Measurements from ENCODE around the gene HDGFL2. TPM values are rescaled to one million over a fixed set of nuclear protein-coding genes. Genes with fewer than 3 reads are reported as not detected.

HDGFL2 gene
- total and polyA plus RNA-seq, 5 donors from 2014 or later, result 11.5 to 32.7 (median 12.2) TPM

DNA sequence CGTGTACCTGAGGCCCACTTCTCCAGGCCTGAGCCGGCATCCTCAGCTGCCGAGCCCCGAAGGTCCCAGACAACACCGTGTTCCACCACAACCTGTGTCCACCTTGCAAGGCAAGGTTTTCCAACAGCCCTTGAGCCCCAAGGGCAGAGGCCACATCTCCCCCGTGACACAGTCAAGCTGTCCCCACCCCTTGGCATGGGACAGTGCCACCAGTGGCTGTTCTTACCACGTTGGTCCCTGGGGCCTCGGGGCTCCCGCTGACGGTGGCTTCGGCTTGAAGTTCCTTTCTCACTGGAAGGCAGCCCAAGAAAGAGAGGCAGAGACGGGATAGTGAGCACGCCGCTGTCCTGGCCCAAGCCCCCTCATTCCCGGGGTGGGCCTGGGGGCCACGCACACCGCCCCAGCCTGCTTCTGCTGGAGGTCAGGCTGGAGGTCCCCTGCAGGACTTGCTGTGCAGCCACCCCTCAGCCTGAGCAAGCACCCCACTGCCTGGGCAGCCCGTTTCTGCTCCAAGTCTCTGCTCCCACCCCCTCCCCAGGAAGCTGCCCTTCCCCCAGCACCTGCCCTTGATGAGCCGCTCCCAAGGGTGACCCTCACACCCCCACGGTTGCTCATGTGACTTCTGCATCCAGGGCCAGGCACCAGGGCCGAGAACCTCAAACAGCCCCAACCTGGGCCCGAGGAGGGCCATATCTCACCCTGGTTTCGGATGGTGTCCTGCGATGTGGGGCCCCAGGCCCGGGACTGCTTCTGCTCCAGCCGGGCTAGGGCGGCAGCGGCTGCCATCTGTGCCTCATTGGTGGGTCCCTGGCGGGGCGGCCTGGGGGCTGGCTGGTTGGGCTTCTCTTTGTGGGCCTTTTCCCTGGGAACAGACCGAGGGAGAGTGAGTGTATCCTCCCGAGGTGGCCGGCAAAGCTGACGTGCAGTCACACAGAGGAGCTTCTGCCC, 18.6 kb upstream of the HDGFL2 start:
- H3K4me1 ChIP-seq (ENCODE audit: control insufficient read depth, insufficient read depth, low read length, poor library complexity, severe bottlenecking), result peaks cover 21% of the 10 kb centered on the region
- ATAC-seq (ENCODE audit: low read depth in 2 of 2) (no peak), DNase-seq (no peak)
- H3K9me3 ChIP-seq (ENCODE audit: control insufficient read depth in 2 of 2, low read length in 2 of 2), result no peaks in the 10 kb centered on the region
- H3K27me3 Mint-ChIP-seq, result no peaks in the 10 kb centered on the region
- H3K4me1 Mint-ChIP-seq, result peaks cover 3 to 22% (median 10%) of the 10 kb centered on the region in 4 donors
- peaks cover 39% of the 10 kb centered on the region for H3K36me3 ChIP-seq (ENCODE audit: control insufficient read depth, insufficient read depth, low read length)
- H3K4me3 ChIP-seq (ENCODE audit: low read depth, low read length), result no peak overlapping the region
- H3K27ac Mint-ChIP-seq, result no peak overlapping the region
- no peaks in the 10 kb centered on the region for H3K27me3 ChIP-seq (ENCODE audit: control insufficient read depth, insufficient read depth, low read length)
- peaks cover 9% of the 10 kb centered on the region for H3K36me3 Mint-ChIP-seq
- H3K4me3 Mint-ChIP-seq, result no peak overlapping the region
- H3K9me3 Mint-ChIP-seq, result peaks cover 0 to 2% (median 0%) of the 10 kb centered on the region in 7 donors
- no peak overlapping the region for H3K27ac ChIP-seq (ENCODE audit: insufficient read depth, low read length, poor library complexity, severe bottlenecking)

DNA sequence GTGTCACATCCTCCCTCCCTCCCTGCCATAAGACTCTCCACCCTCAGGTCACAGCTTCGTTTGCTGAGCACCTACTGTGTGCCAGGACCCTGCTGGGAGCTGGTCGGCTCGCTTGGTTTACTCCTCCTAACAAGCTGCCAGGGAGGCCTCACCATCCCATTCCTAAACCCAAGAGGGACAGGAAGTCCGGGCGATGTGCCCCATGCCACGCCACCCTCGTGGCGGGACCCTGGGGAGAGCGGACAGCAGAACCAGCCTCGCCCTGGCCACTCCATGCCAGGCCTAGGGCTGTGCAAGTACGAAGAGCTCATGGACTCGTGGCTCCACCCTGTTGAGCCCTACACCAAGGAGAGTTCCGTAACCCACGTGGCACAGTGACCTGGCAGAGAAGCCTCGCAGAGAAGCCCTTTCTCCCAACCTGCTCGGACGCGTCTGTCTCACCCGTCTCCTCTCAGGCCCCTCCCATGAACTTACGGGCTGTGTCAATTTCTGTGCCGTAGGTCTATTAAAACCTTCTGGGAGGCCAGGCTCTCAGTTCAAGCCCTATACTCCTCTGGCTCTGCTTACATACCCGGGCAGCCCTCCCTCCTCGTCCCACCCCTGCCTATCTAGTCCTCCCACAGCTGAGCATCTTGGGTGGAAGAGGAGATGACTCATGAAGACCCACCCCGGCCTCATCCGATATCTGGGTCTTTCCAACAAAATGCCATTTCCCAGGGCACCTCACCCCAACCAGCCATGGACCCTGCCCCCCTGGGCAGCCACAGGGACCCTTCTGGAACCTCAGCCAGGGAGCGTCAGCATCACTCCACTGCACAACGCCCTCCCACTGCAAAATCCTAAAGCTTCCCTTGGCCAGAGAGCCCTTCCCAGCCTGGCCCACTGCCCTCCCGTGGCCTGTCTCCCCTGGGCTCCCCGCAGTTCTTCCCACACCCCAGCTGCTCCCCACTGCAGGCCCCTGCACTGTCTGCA, 17.1 kb upstream of the HDGFL2 start:
- H3K4me1 ChIP-seq (ENCODE audit: control insufficient read depth, insufficient read depth, low read length, poor library complexity, severe bottlenecking), result peaks cover 21% of the 10 kb centered on the region
- Mint-ChIP-seq H3K27ac (peak overlapping the region in 1 of 3 donors; percentile 71), H3K36me3 (peaks cover 4% of the 10 kb centered on the region), H3K4me3 (peak overlapping the region; percentile 41 to 85 (median 51)), H3K4me1 (peaks cover 3 to 22% (median 10%) of the 10 kb centered on the region in 4 donors), H3K9me3 (peaks cover 0 to 2% (median 0%) of the 10 kb centered on the region in 7 donors), H3K27me3 (peaks cover under 1% of the 10 kb centered on the region)
- no peaks in the 10 kb centered on the region for H3K27me3 ChIP-seq (ENCODE audit: control insufficient read depth, insufficient read depth, low read length)
- ATAC-seq (ENCODE audit: low read depth in 2 of 2), result no peak
- no peak overlapping the region for H3K4me3 ChIP-seq (ENCODE audit: low read depth, low read length)
- DNase-seq, result no peak
- peaks cover 26% of the 10 kb centered on the region for H3K36me3 ChIP-seq (ENCODE audit: control insufficient read depth, insufficient read depth, low read length)
- H3K9me3 ChIP-seq (ENCODE audit: control insufficient read depth in 2 of 2, low read length in 2 of 2), result no peaks in the 10 kb centered on the region
- H3K27ac ChIP-seq (ENCODE audit: insufficient read depth, low read length, poor library complexity, severe bottlenecking), result peak overlapping the region; percentile 14

DNA sequence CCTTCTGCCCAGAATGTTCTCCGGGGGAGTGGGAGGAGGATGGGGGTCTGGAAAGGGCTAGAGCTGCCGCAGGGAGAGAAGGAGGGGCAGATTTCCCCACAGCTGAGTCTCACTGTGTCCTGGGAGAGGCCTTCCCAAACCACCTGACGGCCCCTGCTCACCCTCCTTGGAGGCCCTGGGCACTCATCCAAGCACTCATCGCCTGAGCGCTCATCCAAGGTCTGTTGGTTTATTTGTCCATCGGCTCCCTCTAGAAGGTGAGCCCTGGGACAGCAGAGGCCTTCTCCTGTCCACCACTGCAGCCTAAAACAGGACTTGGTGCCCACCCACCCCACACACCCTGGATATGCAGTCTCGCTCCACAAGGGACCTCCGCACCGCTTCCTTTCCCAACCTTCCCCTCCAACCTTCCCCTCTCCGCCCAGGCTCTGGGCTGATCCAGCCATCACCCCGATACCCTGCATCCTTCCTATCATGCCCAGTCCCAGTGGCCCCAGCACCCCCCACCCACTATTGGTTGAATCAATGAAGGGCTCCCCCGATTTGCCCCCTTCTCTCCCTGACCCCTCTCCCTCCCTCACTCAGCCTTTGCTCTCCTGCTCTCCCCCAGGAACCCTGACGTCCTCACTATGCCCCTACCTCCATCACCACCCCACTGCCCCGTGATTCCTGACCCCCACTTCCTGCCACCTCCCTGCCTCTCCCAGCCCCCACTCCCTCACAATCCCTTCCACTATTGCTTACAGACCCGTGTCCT, 16.2 kb upstream of the HDGFL2 start:
- peaks cover 24% of the 10 kb centered on the region for H3K36me3 ChIP-seq (ENCODE audit: control insufficient read depth, insufficient read depth, low read length)
- H3K36me3 Mint-ChIP-seq, result peaks cover 1% of the 10 kb centered on the region
- DNase-seq, result no peak

DNA sequence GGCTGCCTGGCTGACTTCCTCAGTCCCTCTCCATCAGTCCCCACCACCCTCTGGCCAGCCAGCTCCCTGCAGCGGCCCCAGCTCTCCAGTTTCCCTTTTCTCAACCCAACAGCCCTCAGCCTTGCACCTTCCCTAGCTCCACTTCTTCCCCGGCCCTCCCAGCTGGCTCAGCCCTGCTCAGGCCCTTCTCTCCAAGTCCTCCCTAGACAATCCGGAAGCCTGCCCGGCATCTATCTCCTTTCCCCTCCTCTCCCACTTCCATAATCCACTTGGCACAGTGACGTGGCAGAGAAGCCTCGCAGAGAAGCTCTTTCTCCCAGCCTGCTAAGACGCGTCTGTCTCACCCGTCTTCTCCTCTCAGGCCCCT, 15.6 kb upstream of the HDGFL2 start:
- Mint-ChIP-seq H3K4me3 (peak overlapping the region; percentile 88 to 94 (median 91)), H3K9me3 (peaks cover 0 to 2% (median 0%) of the 10 kb centered on the region in 7 donors), H3K27ac (peak overlapping the region; percentile 92 to 95 (median 94)), H3K27me3 (peaks cover 4% of the 10 kb centered on the region), H3K36me3 (no peaks in the 10 kb centered on the region), H3K4me1 (peaks cover 3 to 22% (median 10%) of the 10 kb centered on the region in 4 donors)
- Histone ChIP-seq H3K4me3 (ENCODE audit: low read depth, low read length) (peak overlapping the region; percentile 66), H3K36me3 (ENCODE audit: control insufficient read depth, insufficient read depth, low read length) (peaks cover 20% of the 10 kb centered on the region), H3K9me3 (ENCODE audit: control insufficient read depth in 2 of 2, low read length in 2 of 2) (no peaks in the 10 kb centered on the region), H3K4me1 (ENCODE audit: control insufficient read depth, insufficient read depth, low read length, poor library complexity, severe bottlenecking) (peaks cover 21% of the 10 kb centered on the region), H3K27me3 (ENCODE audit: control insufficient read depth, insufficient read depth, low read length) (no peaks in the 10 kb centered on the region), H3K27ac (ENCODE audit: insufficient read depth, low read length, poor library complexity, severe bottlenecking) (peak overlapping the region; percentile 76)
- no peak for DNase-seq
- ATAC-seq (ENCODE audit: low read depth in 2 of 2), result no peak

More for the DNA sequence above, 16.2 kb upstream of the HDGFL2 start:
- Mint-ChIP-seq H3K27me3 (peaks cover 4% of the 10 kb centered on the region), H3K27ac (peak overlapping the region; percentile 92 to 95 (median 94)), H3K4me1 (peaks cover 3 to 22% (median 10%) of the 10 kb centered on the region in 4 donors), H3K4me3 (peak overlapping the region; percentile 88 to 94 (median 91)), H3K9me3 (peaks cover 0 to 2% (median 0%) of the 10 kb centered on the region in 7 donors)
- no peaks in the 10 kb centered on the region for H3K27me3 ChIP-seq (ENCODE audit: control insufficient read depth, insufficient read depth, low read length)
- H3K27ac ChIP-seq (ENCODE audit: insufficient read depth, low read length, poor library complexity, severe bottlenecking), result peak overlapping the region; percentile 76
- no peak for ATAC-seq (ENCODE audit: low read depth in 2 of 2)
- peaks cover 21% of the 10 kb centered on the region for H3K4me1 ChIP-seq (ENCODE audit: control insufficient read depth, insufficient read depth, low read length, poor library complexity, severe bottlenecking)
- H3K9me3 ChIP-seq (ENCODE audit: control insufficient read depth in 2 of 2, low read length in 2 of 2), result no peaks in the 10 kb centered on the region
- peak overlapping the region; percentile 66 for H3K4me3 ChIP-seq (ENCODE audit: low read depth, low read length)

DNA sequence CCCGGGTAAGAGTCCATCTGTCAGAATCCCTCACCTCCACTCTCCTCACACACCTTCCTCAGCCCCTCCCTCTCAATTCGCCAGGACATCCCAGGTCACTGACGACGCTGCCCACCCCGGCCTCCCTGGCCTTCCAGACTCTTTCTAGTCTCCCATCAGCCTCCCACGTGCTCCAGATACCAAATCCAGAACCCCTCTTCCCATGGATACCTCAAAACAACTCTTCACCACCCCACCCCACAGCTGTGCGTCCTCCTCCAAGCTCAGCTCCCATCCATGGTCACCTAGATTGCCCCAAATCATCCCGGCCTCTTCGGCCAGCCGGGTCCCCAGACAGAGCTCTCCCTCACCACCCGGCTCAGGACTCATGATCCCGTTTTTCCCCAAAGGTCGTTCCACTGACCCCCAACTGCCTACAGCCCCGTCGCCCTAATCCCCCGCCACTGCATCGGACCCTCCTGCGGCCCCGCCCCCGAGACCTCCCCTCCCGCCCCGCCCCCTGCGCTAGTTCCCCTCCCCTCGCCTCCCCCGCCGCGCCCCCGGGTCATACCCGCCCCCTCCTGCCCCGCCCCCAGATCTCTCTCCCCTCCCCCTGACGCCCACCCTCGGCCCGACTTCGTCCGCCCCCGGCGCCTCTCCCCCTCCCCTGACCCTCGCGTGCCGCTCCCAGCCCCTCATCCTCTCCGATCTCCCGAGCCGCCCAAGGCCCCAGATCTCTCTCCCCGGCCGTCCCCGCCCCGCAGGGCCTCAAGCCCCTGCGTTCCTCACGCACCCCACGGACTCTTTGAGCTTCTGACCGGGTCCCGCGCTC, 15.0 kb upstream of the HDGFL2 start:
- peak in 2 of 3 donors; percentile 49 to 54 for DNase-seq
- H3K9me3 Mint-ChIP-seq, result peaks cover 0 to 2% (median 0%) of the 10 kb centered on the region in 7 donors
- H3K4me3 ChIP-seq (ENCODE audit: low read depth, low read length), result peak overlapping the region; percentile 66
- H3K27ac Mint-ChIP-seq, result peak overlapping the region; percentile 92 to 95 (median 94)
- H3K27me3 Mint-ChIP-seq, result peaks cover 4% of the 10 kb centered on the region
- peak overlapping the region; percentile 76 for H3K27ac ChIP-seq (ENCODE audit: insufficient read depth, low read length, poor library complexity, severe bottlenecking)
- peaks cover 21% of the 10 kb centered on the region for H3K4me1 ChIP-seq (ENCODE audit: control insufficient read depth, insufficient read depth, low read length, poor library complexity, severe bottlenecking)
- H3K27me3 ChIP-seq (ENCODE audit: control insufficient read depth, insufficient read depth, low read length), result no peaks in the 10 kb centered on the region
- no peaks in the 10 kb centered on the region for H3K36me3 Mint-ChIP-seq
- peak overlapping the region; percentile 88 to 95 (median 91) for H3K4me3 Mint-ChIP-seq
- H3K9me3 ChIP-seq (ENCODE audit: control insufficient read depth in 2 of 2, low read length in 2 of 2), result no peaks in the 10 kb centered on the region
- peaks cover 3 to 22% (median 10%) of the 10 kb centered on the region in 4 donors for H3K4me1 Mint-ChIP-seq
- peaks cover 17% of the 10 kb centered on the region for H3K36me3 ChIP-seq (ENCODE audit: control insufficient read depth, insufficient read depth, low read length)
- ATAC-seq (ENCODE audit: low read depth in 2 of 2), result peak; percentile 11

DNA sequence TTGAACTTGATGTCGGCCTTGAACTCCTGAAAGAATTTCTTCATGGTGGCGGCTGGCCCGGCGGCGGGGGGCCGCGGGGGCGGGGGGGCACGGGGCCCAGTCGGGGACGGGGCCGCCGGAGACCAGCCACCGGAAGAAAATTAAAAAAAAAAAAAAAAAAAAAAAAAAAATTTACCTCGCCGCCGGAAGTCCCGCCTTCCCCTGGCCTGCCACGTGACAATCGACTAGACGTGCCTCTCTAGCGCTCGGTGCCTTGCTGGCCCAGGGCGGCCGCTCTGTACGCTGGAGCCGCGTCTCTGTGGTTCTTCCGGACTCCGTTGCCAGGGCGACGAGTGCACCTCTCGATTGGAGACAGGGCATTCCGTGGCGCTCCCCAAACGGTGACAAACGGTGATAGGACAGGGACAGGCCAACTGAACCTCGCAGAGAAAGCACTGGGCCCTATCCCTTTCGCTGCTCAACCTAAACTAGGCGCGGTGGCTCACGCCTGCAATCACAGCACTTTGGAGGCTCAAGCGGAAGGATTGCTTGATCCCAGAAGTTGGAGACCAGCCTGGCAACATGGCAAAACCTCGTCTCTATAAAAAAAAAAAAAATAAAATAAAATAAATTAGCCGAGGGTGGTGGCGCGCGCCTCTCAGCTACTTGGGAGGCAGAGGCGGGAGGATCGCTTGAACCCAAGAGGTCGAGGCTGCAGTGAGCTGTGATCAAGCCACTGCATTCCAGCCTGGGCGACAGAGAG, 14.3 kb upstream of the HDGFL2 start, which contains the start of gene UBXN6:
Gene UBXN6, minus strand, starts transcription at position 141 of the 742 bp plus-strand sequence. Its CDS starts 97 bp downstream, at position 44.
- Histone ChIP-seq H3K4me3 (ENCODE audit: low read depth, low read length) (peak within 1 kb of the TSS; percentile 66), H3K4me1 (ENCODE audit: control insufficient read depth, insufficient read depth, low read length, poor library complexity, severe bottlenecking) (peaks cover 21% of the 10 kb centered on the region), H3K27ac (ENCODE audit: insufficient read depth, low read length, poor library complexity, severe bottlenecking) (peak within 1 kb of the TSS; percentile 76), H3K36me3 (ENCODE audit: control insufficient read depth, insufficient read depth, low read length) (peaks cover 9% of the 10 kb centered on the region), H3K27me3 (ENCODE audit: control insufficient read depth, insufficient read depth, low read length) (no peaks in the 10 kb centered on the region), H3K9me3 (ENCODE audit: control insufficient read depth in 2 of 2, low read length in 2 of 2) (no peaks in the 10 kb centered on the region)
- Mint-ChIP-seq H3K36me3 (no peaks in the 10 kb centered on the region), H3K27me3 (peaks cover 4% of the 10 kb centered on the region), H3K4me1 (peaks cover 3 to 22% (median 10%) of the 10 kb centered on the region in 4 donors), H3K4me3 (peak within 1 kb of the TSS; percentile 91 to 95 (median 93)), H3K27ac (peak within 1 kb of the TSS; percentile 93 to 95 (median 94)), H3K9me3 (peaks cover 0 to 2% (median 0%) of the 10 kb centered on the region in 7 donors)
- ATAC-seq (ENCODE audit: low read depth in 2 of 2) (peak; percentile 98 to 99), DNase-seq (peak; percentile 98 to 99 (median 98))

Measured in CD4-positive, CD25-positive, alpha-beta regulatory T cell (primary cell).